LNCaP clone FGC (cell line): Measurements from ENCODE around the gene CSPG4.

ENCODE experiments used
- DNase-seq: peaks from one replicate; pipeline ENCODE4 v3.0.0-alpha.2; 2011; ENCODE audit warnings: low read depth
- H3K4me3 ChIP-seq: 2 replicates; pipeline ENCODE4 v1.5.1; 2011; ENCODE audit warnings: mild to moderate bottlenecking, low read depth, low read length, control low read depth
- TF ChIP-seq, protein P1 (sequence below): IDR thresholded peaks from 2 replicates; pipeline ENCODE4 v1.5.1; 2012; ENCODE audit warnings: mild to moderate bottlenecking; ENCODE audit not compliant: control insufficient read depth, insufficient read depth; ENCODE audit errors: extremely low read depth

The CSPG4 gene

DNA sequence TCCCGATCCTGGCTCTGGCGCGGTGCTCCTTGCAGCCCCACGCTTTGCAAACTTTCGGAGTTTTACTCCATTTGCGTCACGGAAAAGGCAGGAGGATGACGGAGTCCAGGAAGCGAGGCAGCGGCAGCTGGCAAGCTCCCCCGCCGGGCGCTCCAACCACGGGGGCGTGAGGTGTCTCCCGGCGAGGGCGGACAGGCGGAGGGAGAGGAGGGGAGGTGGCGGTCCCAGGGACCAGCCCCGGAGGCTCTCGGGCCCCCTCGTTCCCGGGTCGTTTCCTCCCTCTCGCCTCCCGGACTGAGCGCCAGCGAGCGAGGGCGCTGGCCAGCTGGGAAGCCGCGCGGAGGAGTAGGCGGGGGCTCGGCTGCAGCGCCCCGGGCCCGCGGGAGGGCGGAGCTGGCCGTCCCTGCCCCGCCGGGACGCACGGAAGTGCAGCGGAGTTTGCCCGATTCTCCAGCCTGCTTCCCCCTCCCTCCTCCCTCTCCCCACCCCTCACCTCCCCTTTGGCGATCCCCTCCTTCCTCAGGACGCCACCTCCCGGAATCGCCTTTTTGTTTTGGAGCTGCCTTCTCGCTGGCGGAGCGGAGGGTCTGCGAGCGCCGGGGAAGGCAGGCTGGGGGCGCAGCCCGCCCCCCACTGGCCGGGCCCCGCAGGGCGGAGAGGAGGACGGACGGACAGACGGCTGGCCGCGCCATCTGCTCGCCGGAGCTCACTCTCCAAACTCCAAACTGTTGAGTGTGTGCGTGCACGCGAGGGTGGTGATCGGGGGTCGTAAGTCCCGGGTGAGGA lies 65.1 kb downstream of the CSPG4 start, which contains the start of gene SNX33:
Gene SNX33, plus strand, starts transcription at position 543 of the 786 bp plus-strand sequence. CDS start 1,191 bp downstream, outside the sequence.
- TF ChIP-seq, protein P1, sequence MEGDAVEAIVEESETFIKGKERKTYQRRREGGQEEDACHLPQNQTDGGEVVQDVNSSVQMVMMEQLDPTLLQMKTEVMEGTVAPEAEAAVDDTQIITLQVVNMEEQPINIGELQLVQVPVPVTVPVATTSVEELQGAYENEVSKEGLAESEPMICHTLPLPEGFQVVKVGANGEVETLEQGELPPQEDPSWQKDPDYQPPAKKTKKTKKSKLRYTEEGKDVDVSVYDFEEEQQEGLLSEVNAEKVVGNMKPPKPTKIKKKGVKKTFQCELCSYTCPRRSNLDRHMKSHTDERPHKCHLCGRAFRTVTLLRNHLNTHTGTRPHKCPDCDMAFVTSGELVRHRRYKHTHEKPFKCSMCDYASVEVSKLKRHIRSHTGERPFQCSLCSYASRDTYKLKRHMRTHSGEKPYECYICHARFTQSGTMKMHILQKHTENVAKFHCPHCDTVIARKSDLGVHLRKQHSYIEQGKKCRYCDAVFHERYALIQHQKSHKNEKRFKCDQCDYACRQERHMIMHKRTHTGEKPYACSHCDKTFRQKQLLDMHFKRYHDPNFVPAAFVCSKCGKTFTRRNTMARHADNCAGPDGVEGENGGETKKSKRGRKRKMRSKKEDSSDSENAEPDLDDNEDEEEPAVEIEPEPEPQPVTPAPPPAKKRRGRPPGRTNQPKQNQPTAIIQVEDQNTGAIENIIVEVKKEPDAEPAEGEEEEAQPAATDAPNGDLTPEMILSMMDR: peak; percentile 36
- H3K4me3 ChIP-seq: peak within 1 kb of the TSS; percentile 91
- no peak for DNase-seq

DNA sequence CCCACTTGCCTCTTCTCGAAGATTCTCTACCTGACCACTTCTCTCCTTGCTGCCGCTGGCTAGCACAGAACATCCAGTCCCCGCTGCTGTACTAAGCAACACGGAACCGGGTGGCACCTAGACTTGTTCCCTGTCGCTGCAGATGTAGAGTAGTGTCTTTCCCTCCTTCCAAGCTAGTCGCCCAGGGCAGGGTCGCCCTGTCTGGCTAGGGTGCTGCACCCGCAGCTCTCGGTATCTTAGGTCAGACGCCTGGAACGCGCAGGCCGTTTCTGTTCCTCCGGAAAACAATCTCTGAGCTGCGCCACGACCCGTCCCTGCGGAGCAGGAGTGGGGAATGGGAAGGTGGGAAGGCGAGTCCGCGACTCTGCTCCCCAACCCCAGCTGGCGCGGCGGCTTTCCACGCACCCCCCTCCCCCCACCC lies 65.7 kb downstream of the CSPG4 start:
- TF ChIP-seq, protein P1: no peak
- H3K4me3 ChIP-seq: peak overlapping the region; percentile 91
- no peak for DNase-seq

DNA sequence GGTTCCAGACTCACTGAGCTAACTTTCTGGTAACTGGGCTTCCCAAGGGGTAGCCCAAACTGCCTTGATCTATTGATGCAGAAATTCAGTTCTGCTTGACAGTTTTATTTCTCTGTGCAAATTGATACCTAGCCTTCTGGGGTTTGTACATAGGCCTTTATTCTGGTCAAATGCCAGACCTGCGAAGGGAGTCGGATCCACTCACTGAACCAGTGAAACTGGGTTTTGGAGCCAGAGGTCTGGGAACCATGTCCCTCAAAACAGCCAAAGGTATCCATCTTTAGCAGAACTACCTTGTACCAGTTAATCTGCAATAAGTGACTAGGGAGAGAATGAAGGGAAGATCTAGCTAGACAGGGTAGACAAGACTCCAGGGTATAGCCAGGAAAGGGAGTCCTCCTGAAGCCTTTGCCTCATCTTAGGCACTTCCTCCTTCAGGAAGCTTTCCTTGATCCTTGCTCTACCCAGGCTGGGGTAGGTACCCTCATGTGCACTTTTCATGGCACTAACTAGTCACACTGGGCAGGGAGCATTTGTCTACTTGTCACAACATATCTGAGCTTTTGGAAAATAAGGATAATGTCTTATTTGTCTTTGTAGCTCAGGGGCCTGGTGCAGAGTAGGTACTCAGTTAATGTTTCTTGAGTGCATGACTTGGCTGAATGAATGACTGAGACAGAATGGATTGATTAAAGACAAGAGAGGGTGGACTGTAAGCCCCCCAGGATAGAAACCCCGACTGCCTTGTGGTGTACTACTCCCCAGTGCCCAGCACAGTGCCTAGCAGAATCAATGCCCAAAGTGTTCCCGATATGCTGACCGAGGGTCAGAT lies 66.3 kb downstream of the CSPG4 start:
- peak overlapping the region; percentile 91 for H3K4me3 ChIP-seq
- DNase-seq: no peak
- TF ChIP-seq, protein P1: no peak

DNA sequence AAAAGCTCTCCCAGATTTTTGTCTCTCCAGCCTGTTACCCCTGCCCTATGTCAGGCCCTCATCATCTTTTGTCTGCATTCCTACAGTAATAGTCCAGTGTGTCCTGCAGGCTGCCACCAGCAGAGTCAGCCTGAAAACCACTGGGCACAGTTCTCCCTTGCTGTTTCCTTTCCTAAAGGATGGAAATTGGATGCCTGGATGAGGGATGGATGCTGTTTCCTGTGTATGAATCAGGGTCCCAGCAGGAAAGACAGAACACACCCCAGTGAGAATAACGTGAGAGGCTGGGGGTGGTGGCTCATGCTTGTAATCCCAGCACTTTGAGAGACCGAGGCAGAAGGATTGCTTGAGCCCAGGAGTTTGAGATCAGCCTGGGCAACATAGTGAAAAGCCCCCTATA lies 68.3 kb downstream of the CSPG4 start:
- TF ChIP-seq, protein P1: no peak
- no peak for DNase-seq
- H3K4me3 ChIP-seq: no peak overlapping the region

DNA sequence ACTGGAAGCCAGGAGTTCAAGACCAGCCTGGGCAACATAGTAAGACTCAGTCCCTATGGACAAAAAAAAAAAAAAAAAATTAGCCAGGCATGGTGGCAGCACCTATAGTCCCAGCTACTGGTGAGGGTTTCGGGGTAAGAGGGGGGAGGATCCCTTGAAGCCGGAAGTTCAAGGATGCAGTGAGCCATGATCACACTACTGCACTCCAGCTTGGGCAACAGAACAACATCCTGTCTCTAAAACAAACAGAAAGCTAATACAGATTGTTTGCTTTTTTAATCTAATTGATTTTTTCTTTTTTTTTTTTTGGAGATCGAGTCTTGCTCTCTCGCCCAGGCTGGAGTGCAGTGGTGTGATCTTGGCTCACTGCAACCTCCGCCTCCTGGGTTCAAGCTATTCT lies 71.0 kb downstream of the CSPG4 start:
- TF ChIP-seq, protein P1: no peak
- DNase-seq: no peak

DNA sequence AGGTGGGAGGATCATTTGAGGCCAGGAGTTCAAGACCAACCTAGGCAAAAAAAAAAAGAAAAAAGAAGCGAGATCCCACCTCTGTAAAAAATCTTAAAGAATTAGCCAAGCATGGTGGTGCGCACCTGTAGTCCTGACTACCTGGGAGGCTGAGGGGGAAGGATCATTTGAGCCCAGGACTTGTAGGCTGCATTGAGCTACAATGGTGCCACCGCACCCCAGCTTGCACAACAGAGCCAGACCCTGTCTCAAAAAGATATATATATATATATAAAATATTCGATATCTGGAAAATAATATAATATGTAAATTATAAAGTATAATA lies 71.5 kb downstream of the CSPG4 start:
- TF ChIP-seq, protein P1: no peak

More for the DNA sequence above, 71.0 kb downstream of the CSPG4 start:
- H3K4me3 ChIP-seq: no peak overlapping the region

More for the DNA sequence above, 71.5 kb downstream of the CSPG4 start:
- peak overlapping the region; percentile 98 for H3K4me3 ChIP-seq
- DNase-seq: no peak
